Activated CD4-positive, alpha-beta T cell treated with anti-CD3 and anti-CD28 coated beads, Interleukin-2, amount 50 U/mL, for 24 hours (primary cell): ENCODE data around the gene CASK.

Source experiments
- DNase-seq, 2 donors: peaks; one replicate each; pipeline ENCODE4 v3.0.0-alpha.2; 2020; ENCODE audit warnings: low read depth in 1 of 2, low spot score in 1 of 2

Gene CASK

GRCh38 chrX:41912923-41913322, 10.4 kb downstream of the CASK start:
- DNase-seq = no peak

- DNase-seq = no peak
Measured at GRCh38 chrX:41909068-41909467, 14.3 kb downstream of the CASK start.

GRCh38 chrX:41906515-41907187, 16.7 kb downstream of the CASK start:
- DNase-seq = peak in 1 of 2 donors; percentile 17

- no peak for DNase-seq
Measured at GRCh38 chrX:41903544-41903943, 19.8 kb downstream of the CASK start.

GRCh38 chrX:41900321-41900720, 23.0 kb downstream of the CASK start:
- DNase-seq = no peak

- no peak for DNase-seq
Measured at GRCh38 chrX:41895826-41896225, 27.5 kb downstream of the CASK start.

GRCh38 chrX:41890026-41890423, 33.3 kb downstream of the CASK start:
- no peak for DNase-seq

GRCh38 chrX:41889317-41890025, 33.9 kb downstream of the CASK start:
- DNase-seq = no peak

- no peak for DNase-seq
Measured at GRCh38 chrX:41887691-41888090, 35.7 kb downstream of the CASK start.

- no peak for DNase-seq
Measured at GRCh38 chrX:41885724-41886123, 37.6 kb downstream of the CASK start.

- DNase-seq = no peak
Measured at GRCh38 chrX:41881166-41881565, 42.2 kb downstream of the CASK start.

- no peak for DNase-seq
Measured at GRCh38 chrX:41877167-41877566, 46.2 kb downstream of the CASK start.

- no peak for DNase-seq
Measured at GRCh38 chrX:41875142-41875541, 48.2 kb downstream of the CASK start.

GRCh38 chrX:41870719-41871151, 52.6 kb downstream of the CASK start:
- DNase-seq = no peak

- no peak for DNase-seq
Measured at GRCh38 chrX:41868392-41868977, 54.9 kb downstream of the CASK start.

- DNase-seq = no peak
Measured at GRCh38 chrX:41863343-41864203, 59.8 kb downstream of the CASK start.

GRCh38 chrX:41862562-41863184, 60.7 kb downstream of the CASK start:
- DNase-seq = no peak

GRCh38 chrX:41858161-41858775, 65.1 kb downstream of the CASK start:
- no peak for DNase-seq

- no peak for DNase-seq
Measured at GRCh38 chrX:41857670-41858069, 65.7 kb downstream of the CASK start.

- DNase-seq = no peak
Measured at GRCh38 chrX:41846714-41847113, 76.6 kb downstream of the CASK start.
